Stimulated activated CD8-positive, alpha-beta memory T cell treated with anti-CD3 and anti-CD28 coated beads, Interleukin-7, amount 100 ng/mL, for 24 hours (primary cell): ENCODE results near the gene GNL2.
"Not testable (repeated sequence)": the region's sequence is repeated elsewhere in the genome, so short reads cannot be mapped to it uniquely, and the experiment has no call there.

Experiments used
- DNase-seq: peaks from one replicate; pipeline ENCODE4 v3.0.0-alpha.2; 2020; ENCODE audit warnings: low read depth

The GNL2 gene

DNA sequence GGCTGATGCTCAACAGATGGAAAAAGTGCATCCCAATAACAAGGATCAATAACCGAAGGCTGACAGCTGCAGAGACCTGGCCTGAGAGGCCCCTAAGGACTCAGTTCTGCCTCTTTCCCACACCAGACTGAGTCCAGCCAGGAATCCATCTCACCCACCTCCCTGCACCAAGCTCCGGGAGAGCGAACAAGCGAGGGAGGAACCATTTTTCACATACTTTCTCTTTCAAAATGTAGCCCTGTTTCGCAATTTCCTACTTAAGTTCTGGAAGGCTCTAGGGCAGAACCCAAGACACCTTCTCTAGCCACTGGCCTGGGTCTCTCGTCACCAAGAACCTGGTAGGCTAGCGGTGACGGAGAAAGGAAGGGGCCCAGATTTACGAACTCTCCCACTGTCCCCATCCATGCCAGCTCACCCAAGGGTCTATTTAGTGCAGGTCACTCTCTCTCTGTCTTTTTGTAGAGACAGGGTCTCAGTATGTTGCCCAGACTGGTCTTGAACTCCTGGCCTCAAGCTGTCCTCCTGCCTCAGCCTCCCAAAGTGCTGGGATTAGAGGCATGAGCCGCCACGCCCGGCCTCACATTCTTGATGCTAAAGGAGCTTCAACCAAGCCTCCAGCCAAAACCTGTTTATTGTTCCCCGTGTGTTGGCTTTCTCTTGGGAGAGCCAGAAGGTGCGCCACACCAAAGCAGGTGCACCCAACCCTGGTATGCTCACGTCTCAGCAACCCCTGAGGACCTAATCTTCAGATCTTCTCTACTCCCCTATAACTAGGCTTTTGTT, 10.9 kb upstream of the GNL2 start:
- DNase-seq: no peak

DNA sequence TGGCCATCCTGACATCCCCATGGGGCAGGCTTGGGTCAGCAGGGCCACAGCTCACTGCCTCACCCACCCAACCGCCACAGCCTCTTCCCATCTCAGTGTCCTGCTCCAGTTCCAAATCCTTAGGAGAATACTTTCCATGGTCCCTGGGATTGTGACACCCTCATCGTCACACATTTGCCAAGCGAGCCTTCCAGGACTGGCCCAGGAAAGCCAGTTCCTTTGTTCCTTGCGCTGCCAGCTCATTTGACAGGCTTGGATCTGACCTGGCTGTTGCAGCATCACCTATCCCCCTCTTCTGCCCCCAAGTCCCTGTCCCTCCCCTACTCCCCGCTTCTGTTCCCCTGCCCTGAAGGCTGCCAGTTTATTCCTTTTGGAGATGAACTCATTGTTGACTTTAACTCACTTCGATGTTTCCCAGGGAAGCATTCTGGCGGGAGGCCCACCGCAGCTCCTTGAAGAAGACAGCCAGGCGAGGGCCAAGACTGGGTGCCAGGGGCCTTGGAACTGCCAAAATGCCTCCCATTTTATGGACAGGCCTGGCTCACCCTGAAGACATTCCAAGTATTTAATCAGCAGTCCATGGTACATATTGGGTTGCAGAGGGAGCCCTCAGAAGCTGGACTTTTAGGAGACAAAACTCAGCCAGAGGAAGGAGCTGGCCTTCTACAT, 10.2 kb upstream of the GNL2 start:
- no peak for DNase-seq

DNA sequence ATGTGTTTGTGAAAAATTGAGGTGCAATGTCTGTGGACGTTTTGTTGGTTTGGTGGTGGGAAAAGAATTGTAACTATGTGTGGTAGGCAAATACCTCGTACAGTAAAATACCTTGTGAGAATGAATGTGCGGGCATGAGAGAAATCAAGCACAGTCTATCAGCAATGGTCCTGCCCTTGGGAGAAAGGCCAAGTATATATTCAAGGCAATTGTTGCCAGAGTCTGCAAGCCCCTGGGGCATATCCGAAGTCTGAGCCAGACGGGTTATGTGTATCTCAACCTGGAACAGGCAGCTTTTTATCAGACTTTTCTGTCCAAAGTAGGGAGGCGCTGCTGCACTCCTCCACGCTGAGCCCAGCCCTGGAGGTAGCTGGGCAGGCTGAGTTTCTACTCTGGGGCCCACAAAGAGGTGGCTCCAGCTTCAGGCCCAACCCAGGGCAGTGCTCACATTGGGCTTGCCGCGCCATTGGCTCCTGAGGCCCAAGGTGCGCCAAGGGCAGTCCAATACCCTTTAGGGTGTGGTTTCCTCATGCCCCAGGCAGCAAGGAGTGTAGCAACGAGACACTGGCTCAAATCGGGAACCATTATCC, 9.4 kb upstream of the GNL2 start:
- DNase-seq: no peak

DNA sequence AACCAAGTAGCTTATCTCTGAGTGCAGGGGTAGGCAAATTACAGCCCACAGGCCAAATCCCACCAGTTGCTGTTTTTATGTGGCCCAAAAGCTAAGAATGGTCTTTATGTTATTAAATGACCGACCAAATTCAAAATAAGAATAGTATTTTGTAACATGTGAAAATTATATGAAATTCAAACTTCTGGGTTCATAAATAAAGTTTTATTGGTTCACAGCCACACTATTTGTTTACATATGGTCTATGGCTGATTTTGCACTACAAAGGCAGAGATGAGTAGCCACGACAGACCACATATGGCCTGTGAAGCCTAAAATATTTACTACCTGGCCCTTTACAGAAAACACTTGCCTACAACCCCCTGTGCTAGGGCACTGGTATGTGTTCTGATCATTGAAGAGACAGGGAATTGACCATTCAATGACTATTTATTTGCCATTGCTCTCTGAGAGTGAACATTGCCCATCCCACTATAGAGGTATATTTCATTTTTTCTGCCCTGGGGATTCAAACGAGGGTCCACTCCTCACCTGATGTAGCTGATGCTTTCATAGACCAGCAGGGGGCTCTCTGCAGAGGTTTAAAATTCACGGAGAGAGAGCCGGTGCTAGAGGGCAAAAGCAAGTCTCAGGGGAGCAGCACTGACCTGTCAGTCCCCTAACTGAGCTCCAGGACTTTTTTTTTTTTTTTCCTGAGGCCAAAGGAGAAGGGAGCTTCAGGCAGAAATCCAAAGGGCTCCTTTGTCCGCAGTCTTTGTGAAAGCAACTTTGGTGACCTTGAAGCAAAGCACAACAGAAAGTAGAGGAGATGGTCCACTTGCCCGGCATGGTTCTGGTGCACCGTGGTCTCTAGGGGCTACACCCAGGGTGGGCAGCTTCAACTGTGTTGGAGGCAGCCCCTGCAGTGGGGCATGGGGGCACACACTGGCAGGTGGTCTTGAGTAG, 7.3 kb upstream of the GNL2 start:
- no peak for DNase-seq

DNA sequence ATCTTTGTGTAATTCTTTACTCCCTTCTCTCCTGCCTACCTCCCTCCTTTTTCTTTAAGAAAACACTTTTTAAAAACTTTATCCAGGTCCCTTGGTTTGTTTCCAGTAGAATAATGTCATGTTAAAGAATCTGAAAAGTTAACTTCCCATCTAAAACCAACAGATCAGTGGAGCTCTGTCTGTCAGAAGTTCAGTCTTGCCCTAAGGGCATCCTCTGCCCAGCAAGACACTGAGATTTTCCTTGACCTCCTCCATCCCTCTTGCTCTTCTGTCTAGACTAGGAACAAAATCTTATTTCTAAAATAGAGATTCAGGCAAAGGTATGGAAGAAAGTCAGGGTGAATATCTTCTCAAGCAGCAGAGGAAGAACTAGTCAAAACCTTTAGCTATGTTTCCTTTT, 5.7 kb upstream of the GNL2 start:
- no peak for DNase-seq

DNA sequence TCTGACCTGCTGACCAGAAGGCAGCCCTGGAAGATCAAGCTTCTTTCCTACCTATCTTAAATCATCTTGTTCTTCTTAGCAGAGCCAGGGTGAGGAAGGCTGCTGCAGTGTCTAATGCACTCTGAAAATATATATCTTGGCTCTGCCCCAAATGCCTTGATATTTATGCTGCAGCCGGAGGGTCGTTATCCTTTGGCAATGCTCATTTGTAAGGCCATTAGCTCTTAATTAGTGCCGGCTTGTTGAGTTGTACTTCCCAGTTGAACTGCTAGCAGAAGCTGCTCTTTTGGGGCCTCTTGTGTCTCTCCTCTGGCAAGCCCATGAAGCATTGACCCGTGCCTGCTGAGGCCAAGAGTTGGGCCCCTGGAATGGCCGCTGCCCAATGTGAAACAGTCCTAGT, 4.2 kb upstream of the GNL2 start:
- DNase-seq: no peak

DNA sequence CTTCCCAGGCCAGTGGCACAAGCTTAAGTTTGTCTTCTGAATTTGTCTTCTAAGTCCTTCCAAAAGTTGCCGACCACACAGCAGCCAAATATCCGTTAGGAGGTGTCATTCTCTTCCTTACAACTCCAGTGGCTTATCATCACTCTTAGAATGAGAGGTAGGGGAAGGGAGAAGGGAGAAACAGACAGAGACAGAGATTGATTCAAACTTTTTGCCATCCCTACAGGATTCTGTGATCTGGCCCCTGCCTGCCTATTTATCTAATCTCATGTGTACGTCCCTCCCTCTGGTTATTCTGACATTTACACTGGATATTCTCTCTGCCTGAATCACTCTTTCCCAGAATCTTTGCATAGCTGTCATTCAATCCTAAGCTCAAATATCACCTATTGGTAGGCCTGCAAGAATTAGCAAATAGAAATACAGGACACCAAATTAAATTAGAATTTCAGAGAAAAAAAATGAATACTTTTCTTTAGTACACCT, 488 bp upstream of the GNL2 start:
- DNase-seq: no peak

DNA sequence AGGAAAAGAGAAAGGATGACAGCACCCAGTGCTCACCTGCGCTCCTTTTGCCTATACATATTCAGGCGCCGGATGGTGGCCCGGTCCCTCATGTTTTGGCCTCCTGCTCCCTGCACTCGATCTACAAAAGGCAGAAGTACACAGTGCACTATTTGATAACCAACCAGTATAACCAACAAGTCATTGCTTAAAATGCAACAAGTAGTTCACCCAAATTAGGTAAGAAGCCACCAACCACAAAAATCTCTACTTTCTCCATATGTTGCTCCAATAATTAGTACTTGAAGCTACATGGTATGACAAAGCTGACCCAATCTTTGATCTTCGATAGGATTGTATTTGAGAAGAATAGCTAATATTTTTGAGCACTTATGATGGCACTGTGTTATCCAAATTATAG, 2.0 kb downstream of the GNL2 start:
- no peak for DNase-seq

DNA sequence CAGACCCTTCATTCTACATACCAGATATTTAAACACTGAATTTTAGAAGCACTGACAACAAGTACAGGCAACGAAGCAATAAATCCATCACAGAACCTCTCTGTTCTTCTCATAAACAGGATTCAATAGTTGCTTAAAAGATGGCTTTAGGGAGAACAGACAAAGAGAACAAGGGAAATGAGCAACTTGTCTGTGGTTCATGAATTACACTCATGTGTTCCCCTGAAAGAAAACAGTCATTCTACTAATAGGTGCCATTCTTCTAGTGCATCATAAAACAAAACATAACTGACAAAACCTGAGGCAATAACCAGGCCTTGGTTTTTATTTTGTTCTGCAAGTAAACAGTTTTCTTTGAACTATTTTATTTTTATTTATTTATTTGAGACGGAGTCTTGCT, 6.8 kb downstream of the GNL2 start:
- DNase-seq: no peak

DNA sequence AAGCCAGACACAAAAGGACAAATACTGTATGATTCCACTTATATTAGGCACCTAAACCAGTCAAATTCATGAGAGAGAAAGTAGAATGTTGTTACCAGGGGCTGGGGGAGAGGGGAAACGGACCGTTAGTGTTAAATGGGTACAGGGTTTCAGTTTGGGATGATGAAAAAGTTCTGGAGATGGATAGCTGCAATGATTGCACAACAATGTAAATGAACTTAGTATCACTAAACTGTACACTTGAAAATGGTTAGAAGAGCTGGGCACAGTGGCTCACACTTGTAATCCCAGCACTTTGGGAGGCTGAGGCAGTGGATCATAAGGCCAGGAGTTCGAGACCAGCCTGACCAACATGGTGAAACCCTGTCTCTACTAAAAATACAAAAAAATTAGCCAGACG, 11.2 kb downstream of the GNL2 start:
- DNase-seq: not testable (repeated sequence)

DNA sequence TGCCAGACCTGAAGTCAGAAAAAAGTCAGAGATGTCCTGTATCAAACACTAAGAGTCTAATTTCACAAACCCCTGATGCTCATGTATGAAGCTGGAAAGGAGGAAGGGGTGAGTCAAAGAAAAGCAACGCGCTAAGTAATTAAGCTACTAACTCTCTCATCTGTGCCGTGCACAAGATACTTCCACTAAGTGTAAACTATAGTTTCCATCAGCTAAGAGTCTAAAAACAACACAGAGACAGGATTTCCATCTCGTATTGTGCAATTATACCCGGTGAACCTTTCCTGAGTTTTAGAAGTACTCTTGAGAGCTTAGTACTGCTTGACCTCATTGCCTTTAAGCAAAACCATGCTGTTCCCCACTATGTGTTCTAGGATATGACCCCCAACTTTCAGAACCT, 20.0 kb downstream of the GNL2 start:
- DNase-seq: no peak

DNA sequence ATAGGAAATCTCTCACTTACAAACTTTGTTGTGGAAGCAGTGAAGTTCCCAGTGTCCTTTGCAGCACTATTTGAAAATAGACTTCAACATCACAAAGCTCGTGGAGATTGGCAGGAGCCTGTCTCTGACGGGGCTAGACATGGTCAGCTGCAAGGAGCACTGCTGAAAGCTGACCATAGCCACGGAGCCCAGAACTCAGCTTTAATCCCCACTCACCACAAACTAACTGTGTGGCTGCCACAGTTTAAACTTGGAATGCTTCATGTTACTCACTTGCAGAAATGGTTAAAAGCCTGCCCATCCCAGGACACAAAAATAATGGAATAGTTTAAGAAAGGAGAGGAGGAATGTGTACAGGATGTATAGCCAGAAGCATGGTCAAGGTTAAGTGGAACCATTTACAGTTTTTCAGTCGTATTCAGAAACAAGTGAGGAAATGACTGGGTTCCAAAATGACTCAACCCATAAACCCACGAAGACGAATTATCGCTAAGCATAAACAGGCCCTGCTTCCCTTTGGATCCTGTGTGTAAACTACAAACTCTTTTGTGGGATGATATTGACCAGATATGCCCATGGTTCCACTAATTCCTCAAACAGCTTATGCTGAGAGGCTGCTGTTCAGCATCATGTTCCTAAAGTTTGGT, 20.8 kb downstream of the GNL2 start:
- DNase-seq: no peak

DNA sequence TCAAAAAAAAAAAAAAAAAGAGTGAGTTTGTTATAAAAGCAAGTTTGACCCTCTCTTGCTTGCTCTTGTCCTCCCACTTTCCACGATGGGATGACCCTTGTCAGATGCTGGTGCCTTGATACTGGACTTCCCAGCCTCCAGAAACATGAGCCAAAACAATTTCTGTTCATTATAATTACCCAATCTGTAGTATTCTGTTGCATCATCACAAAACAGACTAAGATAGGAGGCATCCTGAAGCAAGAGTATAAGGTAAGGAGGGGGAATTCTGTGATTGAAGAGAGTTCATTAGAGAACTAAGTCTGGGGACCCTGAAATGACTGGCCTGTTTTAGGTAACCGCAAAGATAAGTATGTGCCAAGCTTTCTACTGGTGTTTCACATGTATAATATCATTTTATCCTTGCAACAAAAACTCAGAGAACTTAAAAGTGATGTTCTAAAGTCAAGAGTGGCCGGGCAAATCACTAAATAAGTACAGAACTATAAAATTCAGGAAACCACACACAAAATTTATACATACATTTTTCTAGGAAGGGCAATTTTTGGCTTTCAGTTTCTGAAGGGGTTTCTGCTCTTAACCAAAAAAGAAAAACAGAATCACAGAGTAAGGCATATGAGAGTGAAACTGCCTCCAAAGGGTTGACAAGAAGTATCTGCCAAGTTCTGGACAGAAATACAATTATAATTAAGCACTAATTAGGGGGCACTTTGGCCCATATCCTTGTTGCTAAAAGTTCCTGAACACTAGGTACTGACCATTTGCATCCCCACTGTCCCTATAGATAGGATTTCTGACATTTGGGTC, 25.0 kb downstream of the GNL2 start:
- DNase-seq: no peak

DNA sequence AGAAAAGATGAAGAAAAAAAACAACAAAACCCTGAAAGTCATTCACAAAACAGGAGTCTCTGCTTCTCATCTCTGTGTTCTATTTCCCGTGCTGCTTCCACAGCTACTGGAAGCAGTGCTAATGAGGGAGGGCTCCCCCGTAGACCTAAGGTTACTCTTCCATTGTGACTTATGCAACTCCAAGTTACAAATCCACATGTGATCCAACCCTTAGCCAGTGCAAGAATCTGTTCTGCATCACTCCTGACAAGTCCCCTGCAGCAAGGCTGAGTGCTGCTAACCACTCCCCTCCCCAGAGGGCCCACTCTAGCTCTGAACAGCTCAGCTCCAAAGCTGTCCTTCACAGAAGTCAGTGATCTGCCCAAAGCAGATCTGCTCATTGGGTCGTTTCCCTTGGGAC, 28.7 kb downstream of the GNL2 start:
- no peak for DNase-seq

DNA sequence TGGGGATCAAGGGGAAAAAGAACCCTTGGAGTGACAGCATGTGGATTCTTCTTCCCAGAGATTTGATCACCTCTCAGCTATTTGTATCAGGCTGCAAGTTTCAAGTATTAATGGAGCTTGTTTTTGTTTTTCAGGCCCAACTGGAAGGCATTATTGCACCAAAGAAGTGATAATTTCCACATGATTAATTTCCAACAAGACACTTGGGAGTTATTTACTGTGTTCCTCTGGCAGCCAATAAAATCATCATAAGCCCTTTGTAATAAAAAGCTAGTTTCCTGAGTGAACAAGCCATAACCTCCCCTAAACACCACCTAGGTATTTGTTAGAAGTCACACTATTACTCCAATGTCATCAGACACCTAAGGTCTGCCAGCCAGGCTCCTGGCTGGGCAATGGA, 30.8 kb downstream of the GNL2 start:
- DNase-seq: no peak

DNA sequence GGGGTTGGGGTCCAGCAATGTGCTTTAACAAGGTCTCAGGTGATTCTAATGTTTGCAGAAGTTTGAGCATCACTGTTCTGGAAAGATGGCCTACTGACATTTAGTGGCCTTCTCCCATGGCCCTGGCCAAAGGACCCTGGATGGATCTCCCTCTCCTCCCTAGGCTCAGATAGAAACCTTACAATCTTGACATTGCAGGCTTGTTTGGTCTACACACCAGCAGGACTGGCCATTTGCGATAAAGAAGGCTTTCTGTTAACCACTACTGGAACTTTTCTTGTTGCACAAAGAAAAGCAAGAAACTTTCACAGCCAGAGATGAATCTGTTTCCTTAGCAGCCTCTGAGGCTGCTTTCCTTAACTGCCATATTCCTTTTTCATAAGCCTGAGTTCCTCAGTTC, 32.8 kb downstream of the GNL2 start:
- DNase-seq: no peak

DNA sequence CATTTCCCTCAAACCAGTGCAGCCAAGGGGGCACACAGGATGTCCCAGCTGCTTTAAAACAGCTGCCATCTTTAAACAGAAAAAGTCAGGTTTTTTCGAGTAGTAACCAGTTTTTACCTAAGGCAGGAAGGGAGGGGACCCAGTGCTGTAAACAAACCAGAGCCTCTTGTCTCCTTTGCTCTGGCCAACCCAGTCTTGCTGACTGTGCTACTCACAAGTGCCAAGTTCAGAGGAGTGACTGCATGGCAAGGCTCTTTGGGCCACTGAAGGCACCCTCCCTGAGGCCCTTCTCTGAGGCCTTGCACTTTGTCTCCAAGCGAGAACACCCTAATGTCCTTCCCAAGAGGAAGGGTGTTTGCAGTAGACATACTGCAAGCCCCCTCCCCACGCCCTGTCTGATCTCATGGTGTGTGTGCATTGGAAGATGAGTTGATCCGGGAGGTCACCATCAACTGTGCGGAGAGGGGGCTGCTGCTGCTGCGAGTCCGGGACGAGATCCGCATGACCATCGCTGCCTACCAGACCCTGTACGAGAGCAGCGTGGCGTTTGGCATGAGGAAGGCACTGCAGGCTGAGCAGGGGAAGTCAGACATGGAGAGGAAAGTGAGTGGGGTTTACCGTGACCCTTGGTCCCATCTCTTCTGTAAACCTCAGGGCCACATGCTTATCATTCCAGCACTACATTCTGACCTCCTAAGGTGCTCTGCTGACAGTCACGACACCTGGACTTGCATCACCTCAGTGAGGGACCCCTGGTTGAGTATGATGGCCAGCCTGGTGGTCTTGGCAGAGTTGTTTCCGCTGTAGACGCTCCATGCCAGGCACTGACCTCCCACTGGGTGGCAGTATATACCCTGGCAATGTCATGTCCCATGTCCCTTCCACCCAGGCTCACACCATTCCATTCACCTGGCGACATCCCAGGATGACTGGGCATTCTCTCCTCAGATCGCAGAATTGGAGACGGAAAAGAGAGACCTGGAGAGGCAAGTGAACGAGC, 34.3 kb downstream of the GNL2 start:
- DNase-seq: no peak

DNA sequence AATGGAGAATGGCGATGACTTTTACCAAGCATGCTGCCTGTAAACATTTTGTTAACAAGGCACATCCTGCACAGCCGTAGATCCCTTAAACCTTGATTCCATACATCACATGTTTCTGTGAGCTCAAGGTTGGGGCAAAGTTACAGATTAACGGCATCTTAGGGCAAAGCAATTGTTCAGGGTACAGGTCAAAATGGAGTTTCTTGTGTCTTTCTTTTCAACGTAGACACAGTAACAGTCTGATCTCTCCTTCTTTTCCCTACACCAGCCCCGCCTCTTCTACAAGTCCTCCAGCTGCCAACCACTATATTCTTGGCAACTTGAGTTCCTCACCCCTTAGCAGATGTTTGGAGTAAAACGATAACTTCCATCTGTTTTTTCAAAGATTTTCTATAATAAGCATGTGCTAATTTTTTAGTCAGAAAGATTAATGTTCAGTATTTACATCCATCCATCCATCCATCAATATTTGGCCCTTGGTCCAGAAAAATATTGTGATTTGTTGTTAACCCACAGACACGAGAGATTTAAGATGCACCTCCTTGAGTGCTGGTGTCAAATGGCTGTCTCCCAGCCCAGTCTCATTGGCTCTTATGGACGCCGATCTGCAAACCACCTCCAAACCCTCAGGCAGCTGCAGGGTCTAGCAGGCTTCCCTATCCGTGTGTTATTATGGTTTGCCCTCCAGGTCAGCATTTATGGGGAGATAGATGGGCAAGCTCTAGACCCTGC, 35.2 kb downstream of the GNL2 start:
- no peak for DNase-seq

DNA sequence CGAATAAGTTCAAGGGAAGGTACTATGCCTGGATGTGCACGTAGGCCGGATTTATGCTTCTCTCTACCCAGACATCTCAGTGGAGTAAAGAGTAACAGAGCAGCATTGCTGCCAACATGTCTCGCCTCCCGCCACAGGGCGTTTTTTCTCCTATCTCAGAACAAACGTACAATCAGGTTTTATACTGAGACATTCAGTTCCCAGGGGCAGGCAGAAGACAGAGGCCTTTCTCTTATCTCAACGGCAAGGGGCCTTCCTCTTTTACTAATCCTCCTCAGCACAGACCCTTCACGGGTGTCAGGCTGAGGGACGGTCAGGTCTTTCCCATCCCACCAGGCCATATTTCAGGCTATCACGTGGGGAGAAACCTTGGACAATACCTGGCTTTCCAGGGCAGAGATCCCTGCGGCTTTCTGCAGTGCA, 35.8 kb downstream of the GNL2 start:
- DNase-seq: not testable (repeated sequence)
